GM12801 (cell line): ENCODE data around the gene ADCY4.

ENCODE experiments used
- TF ChIP-seq, protein P1 (sequence below): IDR thresholded peaks from one replicate; pipeline ENCODE4 v1.5.1; 2011; ENCODE audit warnings: control low read depth; ENCODE audit not compliant: insufficient read length; ENCODE audit errors: extremely low read depth

The ADCY4 gene

DNA sequence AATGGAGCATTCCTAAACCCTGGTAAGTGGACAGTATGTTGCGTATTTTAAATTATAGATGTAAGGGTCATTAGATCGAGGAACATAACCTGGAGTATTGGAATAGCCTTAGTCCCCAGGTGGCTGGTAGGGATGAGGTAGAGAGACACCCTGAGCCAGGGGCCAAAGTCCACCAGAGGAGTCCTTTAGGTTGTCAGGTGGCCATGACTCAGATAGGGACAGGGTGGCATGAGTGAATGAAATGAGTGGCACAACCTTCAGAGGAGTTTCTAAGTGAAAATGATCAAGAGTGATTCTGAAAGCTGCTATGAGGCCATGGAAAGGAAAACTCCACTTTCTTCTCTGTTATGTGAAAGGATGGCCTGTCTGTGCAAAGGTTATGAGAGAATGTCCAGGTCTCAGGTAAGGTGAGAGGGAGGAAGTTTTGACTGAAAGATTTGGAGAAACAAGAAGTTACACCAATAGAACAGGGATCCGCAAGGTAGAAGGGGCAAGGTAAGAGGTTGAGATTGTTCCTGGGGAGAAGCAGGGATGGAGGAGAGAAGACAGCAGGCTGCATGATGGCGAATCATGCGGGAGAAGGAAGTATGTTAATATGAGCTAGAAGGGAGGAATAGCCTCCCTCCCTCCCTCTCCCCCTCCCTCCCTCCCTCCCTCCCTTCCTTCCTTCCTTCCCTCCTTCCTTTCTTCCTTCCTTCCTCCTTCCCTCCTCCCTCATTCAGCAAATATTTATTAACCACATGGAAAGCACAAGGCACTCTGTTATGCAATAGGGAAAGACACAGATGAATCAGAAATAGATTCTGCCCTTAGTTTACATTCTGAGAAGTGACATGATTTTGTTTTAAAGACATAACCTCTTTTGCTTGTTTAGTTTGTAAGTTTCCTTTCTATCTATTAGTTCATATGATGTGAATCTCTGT is 18.9 kb upstream of the ADCY4 start:
- TF ChIP-seq, protein P1, sequence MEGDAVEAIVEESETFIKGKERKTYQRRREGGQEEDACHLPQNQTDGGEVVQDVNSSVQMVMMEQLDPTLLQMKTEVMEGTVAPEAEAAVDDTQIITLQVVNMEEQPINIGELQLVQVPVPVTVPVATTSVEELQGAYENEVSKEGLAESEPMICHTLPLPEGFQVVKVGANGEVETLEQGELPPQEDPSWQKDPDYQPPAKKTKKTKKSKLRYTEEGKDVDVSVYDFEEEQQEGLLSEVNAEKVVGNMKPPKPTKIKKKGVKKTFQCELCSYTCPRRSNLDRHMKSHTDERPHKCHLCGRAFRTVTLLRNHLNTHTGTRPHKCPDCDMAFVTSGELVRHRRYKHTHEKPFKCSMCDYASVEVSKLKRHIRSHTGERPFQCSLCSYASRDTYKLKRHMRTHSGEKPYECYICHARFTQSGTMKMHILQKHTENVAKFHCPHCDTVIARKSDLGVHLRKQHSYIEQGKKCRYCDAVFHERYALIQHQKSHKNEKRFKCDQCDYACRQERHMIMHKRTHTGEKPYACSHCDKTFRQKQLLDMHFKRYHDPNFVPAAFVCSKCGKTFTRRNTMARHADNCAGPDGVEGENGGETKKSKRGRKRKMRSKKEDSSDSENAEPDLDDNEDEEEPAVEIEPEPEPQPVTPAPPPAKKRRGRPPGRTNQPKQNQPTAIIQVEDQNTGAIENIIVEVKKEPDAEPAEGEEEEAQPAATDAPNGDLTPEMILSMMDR, result no peak

DNA sequence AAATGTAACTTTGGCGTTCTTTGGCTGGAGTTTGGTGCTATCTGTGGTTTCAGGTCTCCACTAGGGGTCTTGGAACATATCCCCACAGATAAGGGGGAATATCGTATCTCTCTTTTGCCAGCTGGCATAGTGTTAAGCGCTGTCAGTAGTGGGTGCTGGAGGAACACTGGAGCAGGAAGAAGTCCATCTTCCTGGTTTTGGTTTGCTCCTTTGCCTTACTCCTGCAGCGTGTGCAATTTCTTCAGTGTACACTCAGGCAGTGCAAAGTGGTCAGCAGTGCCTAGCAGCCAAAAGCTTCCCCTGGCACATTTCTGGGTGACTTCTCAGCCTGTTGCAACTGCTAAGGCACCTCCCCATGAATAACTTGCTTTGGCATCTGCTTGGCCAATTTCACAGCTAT is 16.6 kb upstream of the ADCY4 start:
- TF ChIP-seq, protein P1, result no peak

DNA sequence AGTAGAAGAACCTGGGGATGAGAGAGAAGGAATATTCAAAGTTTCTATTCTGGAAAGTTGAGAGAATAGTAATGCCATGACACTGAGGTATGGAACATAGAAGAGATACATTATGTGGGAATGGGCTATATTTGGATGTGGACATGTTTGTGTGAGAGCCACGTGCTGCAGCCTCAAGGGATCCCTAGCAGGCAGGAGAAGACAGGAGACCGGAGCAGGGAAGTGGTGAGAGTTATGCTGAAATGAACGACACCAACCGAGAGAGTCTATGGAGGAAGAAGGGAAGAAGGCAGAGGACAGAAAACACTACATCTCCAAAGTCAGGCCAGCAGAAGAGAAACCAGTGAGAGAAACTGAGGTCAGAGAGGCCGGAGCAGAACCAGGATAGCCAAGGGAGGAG is 14.9 kb upstream of the ADCY4 start:
- TF ChIP-seq, protein P1, result no peak

DNA sequence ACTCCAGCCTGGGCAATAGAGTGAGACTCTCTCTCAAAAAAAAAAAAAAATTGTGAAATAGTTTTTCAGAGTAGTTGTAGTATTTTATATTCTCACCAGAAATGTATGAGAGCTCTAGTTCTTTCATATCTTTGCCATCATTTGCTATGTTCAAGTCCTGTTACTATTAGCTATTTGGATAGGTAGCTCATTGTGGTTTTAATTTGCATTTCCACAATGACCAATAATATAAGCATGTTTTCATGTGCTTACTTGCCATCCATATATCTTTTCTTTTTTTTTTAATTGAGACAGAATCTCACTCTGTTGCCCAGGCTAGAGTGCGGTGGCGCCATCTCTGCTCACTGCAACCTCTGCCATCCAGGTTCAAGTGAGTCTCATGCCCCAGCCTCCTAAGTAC is 13.3 kb upstream of the ADCY4 start:
- TF ChIP-seq, protein P1, result no peak

DNA sequence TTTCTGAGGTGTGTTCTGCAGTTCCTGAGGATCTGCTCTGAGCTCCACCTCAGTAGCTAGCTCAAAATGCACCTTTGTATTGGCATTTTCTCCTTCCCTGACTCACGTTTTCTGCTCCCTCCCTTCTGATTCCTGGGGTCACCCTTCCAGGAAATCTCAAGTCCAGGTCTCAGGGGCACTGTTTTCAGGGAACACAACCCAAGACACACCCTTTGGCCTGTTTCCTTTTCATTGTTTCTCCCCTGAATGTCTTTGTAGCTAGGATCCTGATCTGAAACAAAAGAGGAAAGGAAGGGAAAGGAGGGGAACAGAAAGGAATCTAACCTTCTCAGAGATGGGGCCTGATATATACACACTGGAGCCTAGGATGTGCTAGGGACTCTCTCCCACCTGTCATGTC is 12.3 kb upstream of the ADCY4 start:
- TF ChIP-seq, protein P1, result no peak

DNA sequence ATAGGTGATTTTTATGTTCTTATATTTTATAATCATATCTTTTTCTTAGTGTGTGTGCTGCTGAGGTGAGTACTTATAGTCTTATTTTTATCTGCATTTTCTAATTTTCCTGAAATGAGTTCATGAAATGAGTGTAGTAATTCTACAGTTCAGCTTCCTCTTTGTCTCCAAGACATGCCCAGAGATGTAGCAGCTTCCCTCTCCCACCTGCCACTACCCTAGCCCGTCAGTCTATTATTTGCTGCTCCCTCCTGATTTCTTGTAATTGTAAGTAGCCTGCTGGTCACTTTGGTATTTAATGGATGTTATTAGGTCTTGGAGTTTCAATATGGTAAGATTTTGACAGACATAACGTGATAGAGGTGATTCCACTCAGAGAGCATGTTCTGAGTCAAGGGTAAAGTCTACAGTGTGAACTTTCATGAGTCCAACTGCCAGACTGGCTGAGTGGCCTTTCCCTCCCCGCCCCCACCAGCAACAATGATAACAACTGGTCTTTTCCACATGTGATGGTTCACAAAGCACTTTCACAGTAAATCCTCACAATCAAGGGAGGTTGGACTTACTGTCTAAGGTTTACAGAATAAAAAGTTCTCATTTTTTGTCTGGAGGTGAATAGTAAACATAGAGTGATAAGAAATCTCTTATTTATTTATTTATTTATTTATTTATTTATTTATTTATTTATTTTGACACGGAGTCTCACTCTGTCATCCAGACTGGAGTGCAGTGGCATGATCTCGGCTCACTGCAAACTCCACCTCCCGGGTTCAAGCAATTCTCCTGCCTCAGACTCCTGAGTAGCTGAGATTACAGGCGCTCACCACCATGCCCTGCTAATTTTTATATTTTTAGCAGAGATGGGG is 9.2 kb upstream of the ADCY4 start:
- TF ChIP-seq, protein P1, result no peak

DNA sequence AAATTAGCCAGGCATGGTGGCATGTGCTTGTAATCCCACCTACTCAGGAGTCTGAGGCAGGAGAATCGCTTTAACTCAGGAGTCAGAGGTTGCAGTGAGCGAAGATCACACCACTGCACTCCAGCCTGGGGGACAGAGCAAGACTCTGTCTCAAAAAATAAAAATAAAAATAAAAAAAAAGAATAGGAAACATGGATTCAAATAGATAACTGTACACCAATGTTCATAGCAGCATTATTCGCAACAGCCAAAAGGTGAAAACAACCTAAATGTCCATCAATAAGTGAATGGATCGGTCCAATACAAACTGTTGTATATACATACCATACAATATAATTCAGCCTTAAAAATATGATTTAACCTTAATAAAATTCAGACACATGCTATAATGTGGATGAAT is 8.0 kb upstream of the ADCY4 start:
- TF ChIP-seq, protein P1, result no peak
